Activated naive CD4-positive, alpha-beta T cell treated with anti-CD3 and anti-CD28 coated beads for 36 hours (primary cell): ENCODE results near the gene SACS. TPM values are rescaled to one million over a fixed set of nuclear protein-coding genes. Genes with fewer than 3 reads are reported as not detected.
A peak's percentile ranks its signal among the peaks of the same experiment; 100 is the strongest.
"Not testable (repeated sequence)": the region's sequence is repeated elsewhere in the genome, so short reads cannot be mapped to it uniquely, and the experiment has no call there.

Experiments used
- CTCF ChIA-PET: fragments of 350-600 bp; sonication (Branson Sonifier 250); formaldehyde crosslinking; loops from one replicate; lab custom pipeline; 2021; ENCODE audit warnings: antibody characterized with exemption; lab: Charles Lee
- DNase-seq: peaks from one replicate; pipeline ENCODE4 v3.0.0-alpha.2; 2020
- H3K27ac Mint-ChIP-seq: one replicate; pipeline ENCODE4 v1.8.0; 2021; ENCODE audit warnings: mild to moderate bottlenecking, mixed read lengths
- H3K27me3 Mint-ChIP-seq: one replicate; pipeline ENCODE4 v1.8.0; 2021; ENCODE audit warnings: low read depth, mixed read lengths
- H3K36me3 Mint-ChIP-seq: one replicate; pipeline ENCODE4 v1.8.0; 2021; ENCODE audit warnings: low read depth, mixed read lengths
- H3K4me1 Mint-ChIP-seq: one replicate; pipeline ENCODE4 v1.8.0; 2021; ENCODE audit warnings: low read depth, mixed read lengths
- H3K4me3 Mint-ChIP-seq: one replicate; pipeline ENCODE4 v1.8.0; 2021; ENCODE audit warnings: mild to moderate bottlenecking, moderate library complexity, mixed read lengths
- H3K9me3 Mint-ChIP-seq: one replicate; pipeline ENCODE4 v1.8.0; 2021; ENCODE audit warnings: mixed read lengths
- intact Hi-C: fragments of 100-400 bp; cut with micrococcal nuclease; formaldehyde crosslinking; loops from one replicate; pipeline ENCODE4 v1.15.1; 2023
- total RNA-seq, 2 experiments: library from RNA; stranded (reverse); gene quantifications; one replicate each; pipeline ENCODE4 v1.2.3, GENCODE V29; 2021

Gene SACS
- total RNA-seq, 2 experiments from 2014 or later = 26.1 to 30.8 TPM

DNA sequence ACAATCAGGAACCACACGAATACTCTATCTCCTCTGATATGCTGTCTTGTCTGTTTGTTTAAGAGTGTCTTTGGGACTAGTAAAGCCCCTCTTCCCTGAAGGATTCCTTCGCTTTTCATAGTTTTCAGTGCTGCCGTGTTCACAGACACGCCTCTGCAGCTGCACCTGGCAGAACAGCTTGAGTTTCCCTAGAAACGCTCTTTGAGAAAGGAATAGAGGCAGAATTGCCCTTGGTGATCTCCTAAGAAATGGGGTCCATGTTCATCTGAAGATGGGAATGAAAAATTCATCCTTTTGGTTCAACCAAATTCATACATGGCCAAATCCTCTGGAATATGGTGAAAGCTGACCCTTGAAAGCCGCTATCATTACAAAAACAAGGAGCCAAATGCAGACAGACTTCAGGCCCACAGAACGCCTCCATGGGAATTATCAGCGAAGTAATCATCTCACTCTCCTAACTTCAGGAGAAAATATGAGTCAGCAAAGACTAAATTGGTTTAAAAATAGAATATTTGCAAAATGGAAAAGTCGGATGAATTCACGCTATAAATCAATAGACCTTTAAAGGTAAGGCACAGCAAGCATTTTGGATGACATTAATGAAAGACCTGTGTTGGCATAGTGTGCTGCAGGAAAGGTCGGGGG is 5.5 kb downstream of the SACS start:
- intact Hi-C loops = loop anchor here (2.0 kb wide), 1 partner anchor 51 kb away; no protein-coding TSS in a partner anchor
- H3K36me3 Mint-ChIP-seq = no peaks in the 10 kb centered on the region
- CTCF ChIA-PET = interaction anchor here (1.2 kb wide), 1 partner anchor 11 kb away, joined by 3 read pairs; no protein-coding TSS in a partner anchor
- DNase-seq = no peak
- H3K9me3 Mint-ChIP-seq = no peaks in the 10 kb centered on the region
- no peak overlapping the region for H3K27ac Mint-ChIP-seq
- H3K4me3 Mint-ChIP-seq = no peak overlapping the region
- H3K4me1 Mint-ChIP-seq = peaks cover 2% of the 10 kb centered on the region
- H3K27me3 Mint-ChIP-seq = peaks cover 13% of the 10 kb centered on the region

- H3K4me3 Mint-ChIP-seq = no peak overlapping the region
- H3K36me3 Mint-ChIP-seq = no peaks in the 10 kb centered on the region
- peaks cover 2% of the 10 kb centered on the region for H3K4me1 Mint-ChIP-seq
- H3K27ac Mint-ChIP-seq = no peak overlapping the region
- CTCF ChIA-PET = interaction anchor here (1.2 kb wide), 1 partner anchor 11 kb away, joined by 3 read pairs; no protein-coding TSS in a partner anchor
- peaks cover 13% of the 10 kb centered on the region for H3K27me3 Mint-ChIP-seq
- intact Hi-C loops = loop anchor here (2.0 kb wide), 1 partner anchor 51 kb away; no protein-coding TSS in a partner anchor
- no peaks in the 10 kb centered on the region for H3K9me3 Mint-ChIP-seq
- no peak for DNase-seq
Measured at GRCh38 chr13:23427342-23427843, 6.1 kb downstream of the SACS start.

DNA sequence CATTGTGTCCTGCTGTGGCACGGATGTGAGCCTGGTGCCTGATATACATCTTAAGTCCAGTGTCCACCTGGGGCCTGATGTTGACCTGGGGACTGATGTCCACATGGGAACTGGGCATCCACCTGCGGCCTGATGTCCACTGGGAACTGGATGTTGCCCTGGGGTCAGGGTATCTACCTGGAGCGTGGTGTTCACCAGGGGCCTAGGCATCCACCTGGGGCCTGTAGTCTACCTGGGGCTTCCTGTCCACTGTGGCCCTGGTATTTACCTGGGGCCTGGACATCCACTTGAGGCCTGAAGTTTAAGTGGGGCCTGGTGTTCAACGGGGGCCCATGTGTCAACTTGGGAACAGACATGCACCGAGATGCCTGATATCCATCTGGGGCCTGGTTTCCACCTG is 11.9 kb downstream of the SACS start:
- intact Hi-C loops = no loop called here
- no peaks in the 10 kb centered on the region for H3K27me3 Mint-ChIP-seq
- CTCF ChIA-PET = interaction anchor here (0.6 kb wide), 1 partner anchor 80 kb away, joined by 6 read pairs; no protein-coding TSS in a partner anchor
- H3K27ac Mint-ChIP-seq = no peak overlapping the region
- H3K36me3 Mint-ChIP-seq = no peaks in the 10 kb centered on the region
- no peaks in the 10 kb centered on the region for H3K9me3 Mint-ChIP-seq
- H3K4me3 Mint-ChIP-seq = no peak overlapping the region
- no peak for DNase-seq
- H3K4me1 Mint-ChIP-seq = no peaks in the 10 kb centered on the region

GRCh38 chr13:23418776-23419683 is 14.5 kb downstream of the SACS start:
- no peaks in the 10 kb centered on the region for H3K27me3 Mint-ChIP-seq
- CTCF ChIA-PET = no interaction called here
- no peaks in the 10 kb centered on the region for H3K9me3 Mint-ChIP-seq
- intact Hi-C loops = no loop called here
- no peaks in the 10 kb centered on the region for H3K36me3 Mint-ChIP-seq
- no peak for DNase-seq
- H3K4me1 Mint-ChIP-seq = no peaks in the 10 kb centered on the region
- no peak overlapping the region for H3K27ac Mint-ChIP-seq
- no peak overlapping the region for H3K4me3 Mint-ChIP-seq

GRCh38 chr13:23414682-23415081 is 18.8 kb downstream of the SACS start:
- Mint-ChIP-seq H3K4me3 (no peak overlapping the region), H3K27me3 (no peaks in the 10 kb centered on the region), H3K4me1 (no peaks in the 10 kb centered on the region), H3K9me3 (no peaks in the 10 kb centered on the region), H3K27ac (no peak overlapping the region), H3K36me3 (no peaks in the 10 kb centered on the region)
- intact Hi-C loops = no loop called here
- CTCF ChIA-PET = no interaction called here
- no peak for DNase-seq

- CTCF ChIA-PET = no interaction called here
- no peaks in the 10 kb centered on the region for H3K27me3 Mint-ChIP-seq
Measured at GRCh38 chr13:23411706-23412105, 21.8 kb downstream of the SACS start.

DNA sequence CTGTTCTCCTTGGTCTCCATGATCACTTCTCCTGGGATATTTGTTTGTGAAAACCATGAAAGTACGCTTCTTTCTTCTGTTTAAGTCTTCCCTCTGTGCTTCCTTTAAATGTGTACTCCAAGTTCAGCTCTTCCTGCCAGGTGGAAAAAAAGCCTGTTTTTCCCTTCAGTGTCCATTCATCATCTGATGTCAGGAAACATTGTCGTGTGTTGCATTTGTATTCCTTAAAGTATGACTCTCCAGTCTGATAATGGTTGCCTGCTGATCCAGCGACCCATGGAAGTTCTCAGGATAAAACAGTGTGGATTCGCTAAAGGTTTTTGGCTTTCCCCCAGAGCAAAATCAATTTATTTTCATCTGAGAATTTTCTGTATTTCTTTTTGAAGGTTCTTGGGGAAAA is 22.3 kb downstream of the SACS start:
- DNase-seq = no peak
- Mint-ChIP-seq H3K27me3 (no peaks in the 10 kb centered on the region), H3K4me3 (no peak overlapping the region), H3K9me3 (no peaks in the 10 kb centered on the region), H3K4me1 (peaks cover 3% of the 10 kb centered on the region), H3K27ac (no peak overlapping the region), H3K36me3 (no peaks in the 10 kb centered on the region)
- intact Hi-C loops = no loop called here
- CTCF ChIA-PET = no interaction called here

More at GRCh38 chr13:23411706-23412105, 21.8 kb downstream of the SACS start:
- Mint-ChIP-seq H3K27ac (no peak overlapping the region), H3K9me3 (no peaks in the 10 kb centered on the region), H3K4me1 (peaks cover 2% of the 10 kb centered on the region), H3K4me3 (no peak overlapping the region), H3K36me3 (no peaks in the 10 kb centered on the region)
- intact Hi-C loops = no loop called here
- DNase-seq = no peak

GRCh38 chr13:23408026-23408425 is 25.5 kb downstream of the SACS start:
- no peaks in the 10 kb centered on the region for H3K36me3 Mint-ChIP-seq
- H3K27ac Mint-ChIP-seq = no peak overlapping the region
- peaks cover 11% of the 10 kb centered on the region for H3K27me3 Mint-ChIP-seq
- no peaks in the 10 kb centered on the region for H3K9me3 Mint-ChIP-seq
- CTCF ChIA-PET = no interaction called here
- H3K4me1 Mint-ChIP-seq = peaks cover 3% of the 10 kb centered on the region
- DNase-seq = no peak
- H3K4me3 Mint-ChIP-seq = no peak overlapping the region
- intact Hi-C loops = no loop called here

- Mint-ChIP-seq H3K27me3 (peaks cover 17% of the 10 kb centered on the region), H3K9me3 (peaks cover 12% of the 10 kb centered on the region)
- H3K36me3 Mint-ChIP-seq, intact Hi-C loops, H3K4me1 Mint-ChIP-seq, DNase-seq, H3K27ac Mint-ChIP-seq, CTCF ChIA-PET, H3K4me3 Mint-ChIP-seq: not testable (repeated sequence)
Measured at GRCh38 chr13:23401156-23401555, 32.3 kb downstream of the SACS start.

- intact Hi-C loops = no loop called here
- peak overlapping the region; percentile 67 for H3K27ac Mint-ChIP-seq
- H3K4me1 Mint-ChIP-seq = no peaks in the 10 kb centered on the region
- CTCF ChIA-PET = interaction anchor here (1.6 kb wide), 1 partner anchor 68 kb away, joined by 4 read pairs; no protein-coding TSS in a partner anchor
- peaks cover 12% of the 10 kb centered on the region for H3K9me3 Mint-ChIP-seq
- H3K27me3 Mint-ChIP-seq = peaks cover 13% of the 10 kb centered on the region
- peaks cover 2% of the 10 kb centered on the region for H3K36me3 Mint-ChIP-seq
- DNase-seq = no peak
- no peak overlapping the region for H3K4me3 Mint-ChIP-seq
Measured at GRCh38 chr13:23399347-23399746, 34.2 kb downstream of the SACS start.

DNA sequence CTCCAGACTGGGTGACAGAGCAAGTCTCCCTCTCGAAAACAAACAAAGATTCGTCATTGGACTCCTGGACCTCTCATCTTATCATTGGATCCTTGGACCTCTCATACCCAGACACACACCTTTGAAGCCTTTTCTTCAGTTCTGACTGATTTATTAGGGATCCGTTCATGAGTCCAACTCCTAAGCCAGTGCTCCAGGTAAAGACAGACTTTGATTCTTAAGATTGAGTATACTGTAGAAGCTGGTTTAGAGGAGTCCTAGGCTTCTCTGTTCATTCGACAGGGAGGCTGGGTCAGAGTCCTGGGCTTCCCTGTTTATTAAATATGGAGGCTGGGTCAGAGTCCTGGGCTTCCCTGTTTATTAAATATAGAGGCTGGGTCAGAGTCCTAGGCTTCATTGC is 38.7 kb downstream of the SACS start:
- CTCF ChIA-PET = interaction anchor here (0.5 kb wide), 1 partner anchor 527 kb away, joined by 4 read pairs; no protein-coding TSS in a partner anchor
- H3K27me3 Mint-ChIP-seq = peaks cover 5% of the 10 kb centered on the region
- H3K4me3 Mint-ChIP-seq = no peak overlapping the region
- H3K36me3 Mint-ChIP-seq = peaks cover 2% of the 10 kb centered on the region
- H3K9me3 Mint-ChIP-seq = peaks cover 9% of the 10 kb centered on the region
- intact Hi-C loops = no loop called here
- no peak for DNase-seq
- H3K4me1 Mint-ChIP-seq = no peaks in the 10 kb centered on the region
- no peak overlapping the region for H3K27ac Mint-ChIP-seq

GRCh38 chr13:23392925-23393645 is 40.4 kb downstream of the SACS start:
- H3K9me3 Mint-ChIP-seq = no peaks in the 10 kb centered on the region
- CTCF ChIA-PET = no interaction called here
- H3K27me3 Mint-ChIP-seq = peaks cover 2% of the 10 kb centered on the region
- H3K36me3 Mint-ChIP-seq = no peaks in the 10 kb centered on the region
- no peak for DNase-seq
- intact Hi-C loops = no loop called here
- no peak overlapping the region for H3K4me3 Mint-ChIP-seq
- no peaks in the 10 kb centered on the region for H3K4me1 Mint-ChIP-seq
- H3K27ac Mint-ChIP-seq = no peak overlapping the region
